ENCODE data around the gene HES6.
"Not testable (repeated sequence)": the region's sequence is repeated elsewhere in the genome, so short reads cannot be mapped to it uniquely, and the experiment has no call there.

HES6 gene

DNA sequence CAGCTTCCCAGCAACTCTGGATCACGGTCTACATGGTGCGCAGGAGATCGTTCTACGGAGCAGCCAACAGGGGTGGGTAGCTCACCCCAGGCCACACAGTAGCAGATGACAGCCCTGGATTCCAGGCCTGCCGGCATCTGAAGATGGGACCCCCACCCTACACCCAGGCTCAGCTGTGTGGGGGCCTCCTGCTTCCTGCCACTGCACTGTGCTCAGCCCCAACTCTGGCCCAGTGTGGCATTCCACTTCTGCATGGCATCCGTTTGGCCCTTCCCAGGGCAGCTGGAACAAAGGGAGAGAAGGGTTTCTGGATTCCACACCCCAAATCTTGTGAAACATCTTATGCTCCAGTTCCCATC lies 39.5 kb upstream of the HES6 start:
- DNase-seq (ENCODE audit: low spot score), result no peak
- TF ChIP-seq, protein P1, sequence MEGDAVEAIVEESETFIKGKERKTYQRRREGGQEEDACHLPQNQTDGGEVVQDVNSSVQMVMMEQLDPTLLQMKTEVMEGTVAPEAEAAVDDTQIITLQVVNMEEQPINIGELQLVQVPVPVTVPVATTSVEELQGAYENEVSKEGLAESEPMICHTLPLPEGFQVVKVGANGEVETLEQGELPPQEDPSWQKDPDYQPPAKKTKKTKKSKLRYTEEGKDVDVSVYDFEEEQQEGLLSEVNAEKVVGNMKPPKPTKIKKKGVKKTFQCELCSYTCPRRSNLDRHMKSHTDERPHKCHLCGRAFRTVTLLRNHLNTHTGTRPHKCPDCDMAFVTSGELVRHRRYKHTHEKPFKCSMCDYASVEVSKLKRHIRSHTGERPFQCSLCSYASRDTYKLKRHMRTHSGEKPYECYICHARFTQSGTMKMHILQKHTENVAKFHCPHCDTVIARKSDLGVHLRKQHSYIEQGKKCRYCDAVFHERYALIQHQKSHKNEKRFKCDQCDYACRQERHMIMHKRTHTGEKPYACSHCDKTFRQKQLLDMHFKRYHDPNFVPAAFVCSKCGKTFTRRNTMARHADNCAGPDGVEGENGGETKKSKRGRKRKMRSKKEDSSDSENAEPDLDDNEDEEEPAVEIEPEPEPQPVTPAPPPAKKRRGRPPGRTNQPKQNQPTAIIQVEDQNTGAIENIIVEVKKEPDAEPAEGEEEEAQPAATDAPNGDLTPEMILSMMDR (IDR thresholded peaks at IDR 0.05; ENCODE audit: extremely low read depth, missing control alignments), result no peak

GRCh38 chr2:238278626-238279323 lies 38.9 kb upstream of the HES6 start:
- DNase-seq (ENCODE audit: low spot score), result no peak
- TF ChIP-seq, protein P1 (IDR thresholded peaks at IDR 0.05; ENCODE audit: extremely low read depth, missing control alignments), result no peak

DNA sequence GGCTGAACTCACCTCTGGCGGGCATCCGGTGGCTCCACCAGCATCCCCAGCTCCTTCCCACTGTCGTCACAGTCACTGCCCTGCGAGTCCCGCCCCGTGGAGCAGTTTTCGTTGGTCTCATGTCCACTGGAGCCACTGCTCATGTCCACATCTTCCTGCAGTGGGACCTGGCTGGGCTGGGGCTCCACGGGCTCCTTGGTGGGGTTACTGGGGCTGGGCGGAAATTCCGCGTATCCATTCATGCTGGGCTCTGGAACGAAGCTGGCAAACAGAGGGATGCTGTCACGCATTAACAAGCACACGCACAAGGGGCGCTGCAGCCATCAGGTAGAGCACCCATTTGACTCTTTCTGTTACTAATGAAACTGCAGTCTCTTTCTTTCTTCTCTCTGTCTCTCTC lies 37.9 kb upstream of the HES6 start:
- DNase-seq (ENCODE audit: low spot score), result no peak
- TF ChIP-seq, protein P1 (IDR thresholded peaks at IDR 0.05; ENCODE audit: extremely low read depth, missing control alignments), result no peak

DNA sequence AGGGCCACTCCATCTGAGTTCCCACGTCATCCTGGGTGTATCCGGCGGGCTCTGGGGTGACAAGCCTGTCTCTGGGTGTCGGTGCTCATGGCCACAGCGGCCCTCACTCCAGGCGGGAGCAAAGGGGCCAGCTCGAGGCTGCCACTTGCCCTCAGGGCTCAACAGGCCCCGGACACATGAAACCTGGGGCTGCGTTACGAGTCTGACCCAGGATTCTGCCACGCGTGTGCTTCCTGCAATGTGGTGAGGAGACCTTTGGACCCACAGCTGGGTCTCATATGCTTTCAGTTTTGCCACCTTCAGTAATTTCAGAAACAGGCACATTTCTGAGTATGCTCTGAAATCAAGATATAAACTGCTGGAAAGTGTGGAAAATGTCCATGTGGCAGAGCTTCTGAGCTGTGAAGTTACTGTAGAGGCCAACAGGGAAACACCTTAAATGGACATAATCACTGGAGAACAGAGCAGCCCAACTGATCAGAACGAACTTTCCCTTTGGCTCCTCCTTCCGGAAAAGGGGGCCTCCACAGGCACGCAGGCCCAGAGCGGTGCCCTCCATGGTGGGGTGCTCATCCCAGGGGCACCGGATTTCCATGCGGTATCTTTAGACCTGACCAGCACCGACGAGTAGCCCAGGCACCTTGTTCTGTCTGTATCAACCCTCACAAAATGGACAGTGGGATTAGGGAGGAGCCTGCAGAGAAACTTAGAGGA lies 34.5 kb upstream of the HES6 start:
- TF ChIP-seq, protein P1 (IDR thresholded peaks at IDR 0.05; ENCODE audit: extremely low read depth, missing control alignments), result no peak
- no peak for DNase-seq (ENCODE audit: low spot score)

DNA sequence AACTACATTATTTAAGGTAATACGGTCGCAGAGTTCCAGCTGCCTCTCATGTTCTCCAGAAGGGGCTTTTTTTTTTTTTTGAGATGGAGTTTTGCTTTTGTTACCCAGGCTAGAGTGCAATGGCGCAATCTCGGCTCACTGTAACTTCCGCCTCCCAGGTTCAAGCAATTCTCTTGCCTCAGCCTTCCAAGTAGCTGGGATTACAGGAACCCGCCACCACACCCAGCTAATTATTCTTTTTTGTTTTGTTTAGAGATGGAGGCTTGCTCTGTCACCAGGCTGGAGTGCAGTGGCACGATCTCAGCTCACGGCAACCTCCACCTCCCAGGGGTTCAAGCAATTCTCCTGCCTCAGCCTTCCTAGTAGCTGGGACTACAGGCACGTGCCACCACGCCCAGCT lies 33.6 kb upstream of the HES6 start:
- not testable (repeated sequence) for DNase-seq (ENCODE audit: low spot score)

DNA sequence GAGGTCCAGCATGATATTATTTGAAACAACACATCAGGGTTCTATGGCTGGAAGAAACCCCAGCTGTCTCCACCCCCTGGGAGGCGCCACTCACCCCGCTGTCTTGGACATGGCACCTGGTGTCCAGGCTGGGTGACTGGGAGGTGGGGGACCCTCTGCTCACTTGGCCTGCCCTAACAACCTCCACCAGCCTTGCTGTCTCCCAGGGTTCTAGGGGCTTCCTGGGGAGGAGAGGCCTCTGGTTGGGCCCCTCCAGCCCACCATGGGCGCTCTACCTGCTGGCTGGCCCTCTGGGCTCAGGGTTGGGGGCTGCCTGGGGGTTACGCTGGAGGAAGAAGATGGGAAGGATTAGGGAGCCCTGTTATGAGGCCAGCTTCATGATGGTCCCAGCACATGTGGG lies 32.3 kb upstream of the HES6 start:
- TF ChIP-seq, protein P1 (IDR thresholded peaks at IDR 0.05; ENCODE audit: extremely low read depth, missing control alignments), result no peak
- no peak for DNase-seq (ENCODE audit: low spot score)

GRCh38 chr2:238271686-238272085 lies 31.8 kb upstream of the HES6 start:
- not testable (repeated sequence) for DNase-seq (ENCODE audit: low spot score)

GRCh38 chr2:238271061-238271554 lies 31.3 kb upstream of the HES6 start:
- TF ChIP-seq, protein P1 (IDR thresholded peaks at IDR 0.05; ENCODE audit: extremely low read depth, missing control alignments), result no peak
- no peak for DNase-seq (ENCODE audit: low spot score)

Measured in GM20000 (cell line).